KOPT-K1 (cell line): ENCODE measurements around the gene ARHGAP42.
"Not testable (repeated sequence)": the region's sequence is repeated elsewhere in the genome, so short reads cannot be mapped to it uniquely, and the experiment has no call there.

Source experiments
- H3K27ac ChIP-seq: fragments of 200-600 bp; sonication (generic); 2 replicates; pipeline ENCODE4 v1.5.1; 2016; ENCODE audit warnings: antibody characterized with exemption, mild to moderate bottlenecking, low read depth, low read length; ENCODE audit not compliant: poor library complexity, severe bottlenecking
- H3K36me3 ChIP-seq: fragments of 200-600 bp; sonication (generic); 2 replicates; pipeline ENCODE4 v1.5.1; 2017; ENCODE audit warnings: antibody characterized with exemption, mild to moderate bottlenecking, low read length, moderate library complexity; ENCODE audit not compliant: insufficient read depth
- H3K9me3 ChIP-seq: fragments of 200-600 bp; sonication (generic); 2 replicates; pipeline ENCODE4 v1.5.1; 2017; ENCODE audit warnings: antibody characterized with exemption, low read length, mild to moderate bottlenecking; ENCODE audit not compliant: insufficient read depth, poor library complexity, severe bottlenecking

Gene ARHGAP42

DNA sequence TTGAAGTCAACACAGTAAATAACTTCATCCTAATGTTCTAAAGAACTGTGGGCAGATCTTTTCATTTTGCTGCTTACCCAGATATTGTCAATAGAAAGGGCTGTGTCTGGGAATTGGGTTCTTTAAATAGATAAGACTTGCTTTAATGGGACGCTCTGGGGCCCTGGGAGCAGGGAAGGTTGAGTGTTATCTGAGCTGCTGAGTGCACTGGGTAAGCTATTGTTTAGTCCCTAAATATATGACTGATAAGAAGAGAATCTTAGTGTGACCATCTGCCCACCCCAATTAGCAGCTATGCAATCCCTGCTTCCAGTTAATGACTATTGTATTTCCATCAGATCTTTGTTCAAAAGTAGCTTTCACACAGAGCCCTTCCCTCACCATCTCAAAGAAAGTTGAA, 44.4 kb downstream of the ARHGAP42 start:
- H3K9me3 ChIP-seq: no peaks in the 10 kb centered on the region
- no peak overlapping the region for H3K27ac ChIP-seq
- no peaks in the 10 kb centered on the region for H3K36me3 ChIP-seq

DNA sequence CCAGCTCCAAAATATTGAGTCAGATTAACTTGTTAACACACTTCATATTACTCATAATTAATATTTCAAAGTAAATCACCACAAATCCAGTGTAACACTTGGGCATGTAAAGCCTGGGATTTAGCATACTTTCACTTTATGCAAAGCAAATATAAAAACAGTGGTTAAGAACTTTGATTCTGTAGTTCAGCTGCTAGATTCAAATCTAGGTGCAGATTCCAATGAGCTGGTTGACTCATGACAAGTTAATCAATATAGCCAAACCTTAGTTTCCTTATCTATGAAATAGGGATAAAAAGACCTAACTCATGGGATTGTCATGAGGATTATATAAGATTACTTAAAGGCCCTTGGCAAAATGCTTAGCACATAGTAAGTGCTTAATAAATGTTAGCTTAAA, 45.9 kb downstream of the ARHGAP42 start:
- Histone ChIP-seq H3K36me3 (no peaks in the 10 kb centered on the region), H3K9me3 (no peaks in the 10 kb centered on the region), H3K27ac (no peak overlapping the region)

DNA sequence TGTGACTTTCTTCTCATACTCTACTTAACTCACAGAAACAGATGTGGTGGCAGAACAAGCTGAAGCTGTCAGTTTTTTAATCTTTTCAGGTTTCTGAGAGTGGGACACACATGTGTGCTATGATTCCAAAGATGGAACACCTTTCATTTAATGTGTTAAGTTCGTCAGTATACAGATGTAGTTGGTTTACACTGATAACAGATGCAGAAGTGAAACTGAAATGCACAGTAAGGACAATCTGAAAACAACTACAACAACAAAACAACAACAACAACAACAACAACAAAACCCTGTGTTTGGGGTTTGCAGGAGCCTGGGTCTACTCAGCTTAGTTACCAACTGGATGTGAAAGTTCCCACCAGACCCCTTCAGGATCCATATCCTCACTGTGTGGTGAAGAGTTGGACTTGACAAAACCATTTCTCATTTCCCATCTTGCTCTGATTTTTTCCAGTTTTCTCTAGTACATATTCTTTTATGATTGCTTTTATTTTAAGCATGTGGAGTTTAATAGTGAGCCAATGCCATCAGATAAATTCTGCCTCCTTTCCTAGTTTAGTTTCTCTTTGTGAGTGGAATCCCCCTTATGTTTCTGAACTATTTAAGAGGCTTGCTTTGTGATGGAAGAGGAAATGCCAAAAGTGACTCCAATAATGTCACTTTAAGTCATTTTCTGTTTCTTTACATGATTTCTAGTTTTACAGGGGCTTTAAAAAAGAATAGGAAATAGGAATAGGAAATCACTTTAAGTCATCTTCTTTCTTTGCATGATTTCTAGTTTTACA, 47.8 kb downstream of the ARHGAP42 start:
- Histone ChIP-seq H3K27ac (no peak overlapping the region), H3K9me3 (no peaks in the 10 kb centered on the region), H3K36me3 (no peaks in the 10 kb centered on the region)

DNA sequence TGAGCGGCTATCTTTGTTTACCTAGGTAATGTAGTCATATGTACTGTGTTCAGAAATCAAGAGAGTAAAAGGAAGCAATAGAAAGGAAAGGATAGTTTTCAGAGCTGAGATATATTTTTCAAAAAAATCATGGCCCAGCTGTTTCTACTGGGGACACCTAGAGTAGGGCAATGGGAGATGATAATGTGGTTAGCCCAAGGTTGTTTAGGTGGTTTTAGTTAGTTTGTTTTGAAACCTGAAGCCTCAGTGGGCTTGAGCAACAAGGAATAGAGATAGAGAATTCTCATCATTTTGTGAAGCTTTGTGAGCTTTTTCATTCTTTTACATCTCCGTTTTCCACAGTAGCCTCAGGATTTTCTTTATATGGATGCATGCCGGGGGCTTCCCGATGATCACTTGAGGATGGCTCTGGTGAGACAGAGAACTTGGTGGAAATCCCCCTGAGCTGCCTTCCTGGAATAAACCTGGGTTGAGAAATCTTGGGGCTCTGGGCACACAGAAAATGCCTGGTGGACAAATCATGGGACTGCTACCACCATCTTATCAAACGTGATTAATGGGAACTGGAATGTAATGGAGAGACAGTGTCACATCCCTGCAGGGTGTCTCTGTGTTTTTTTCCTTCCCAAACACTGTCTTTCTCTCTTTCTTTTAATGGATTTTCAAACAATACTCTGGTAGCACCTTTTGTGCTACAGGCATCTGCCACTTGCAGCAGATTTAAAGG, 49.0 kb downstream of the ARHGAP42 start:
- Histone ChIP-seq H3K9me3 (no peaks in the 10 kb centered on the region), H3K27ac (no peak overlapping the region), H3K36me3 (no peaks in the 10 kb centered on the region)

DNA sequence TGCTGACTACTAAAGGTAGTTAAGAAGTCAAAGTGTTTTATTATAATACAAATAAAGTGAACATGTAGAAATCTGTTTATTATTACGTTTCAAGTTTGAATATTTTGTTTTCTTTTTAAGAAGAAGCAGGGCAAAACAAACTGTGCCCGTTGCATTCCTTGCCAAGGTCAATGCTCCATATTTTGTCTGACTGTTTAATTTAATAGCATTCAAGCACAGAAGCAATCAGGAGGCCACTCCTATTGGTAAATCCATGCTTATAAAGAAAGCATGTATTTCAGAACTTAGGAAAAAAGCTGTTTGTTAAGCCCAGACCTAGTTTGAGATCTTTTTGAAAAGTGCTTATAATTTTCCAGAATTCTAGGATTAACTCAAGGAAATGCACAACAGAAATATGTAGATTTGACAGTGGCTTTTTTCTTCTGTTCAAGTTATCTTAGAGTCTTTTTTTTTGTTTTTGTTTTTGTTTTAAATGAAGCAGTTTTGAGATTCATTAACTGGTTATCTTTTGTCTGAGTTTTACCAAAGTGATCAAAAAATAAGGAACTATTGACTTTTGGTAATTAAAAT, 51.7 kb downstream of the ARHGAP42 start:
- Histone ChIP-seq H3K9me3 (no peaks in the 10 kb centered on the region), H3K27ac (no peak overlapping the region), H3K36me3 (no peaks in the 10 kb centered on the region)

DNA sequence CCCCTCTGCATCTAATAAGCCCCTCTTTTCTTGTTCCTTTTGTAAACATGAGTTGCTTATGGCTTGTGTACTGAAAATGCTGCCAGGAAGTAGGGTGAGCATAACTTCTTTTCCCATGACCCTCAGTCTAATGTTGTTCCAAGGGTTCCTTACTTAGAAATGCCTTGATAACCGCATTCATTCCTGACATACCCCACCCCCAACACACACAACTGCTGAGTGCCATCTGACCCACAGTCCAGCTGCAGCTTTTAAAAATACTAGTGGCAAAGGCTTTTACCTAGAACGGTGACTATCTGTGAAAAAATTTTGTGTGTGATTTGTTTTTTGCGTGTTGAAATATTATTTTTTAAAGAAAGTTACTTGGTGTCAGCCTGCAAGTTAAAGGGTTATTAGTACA, 52.6 kb downstream of the ARHGAP42 start:
- no peaks in the 10 kb centered on the region for H3K9me3 ChIP-seq
- H3K36me3 ChIP-seq: no peaks in the 10 kb centered on the region
- no peak overlapping the region for H3K27ac ChIP-seq

DNA sequence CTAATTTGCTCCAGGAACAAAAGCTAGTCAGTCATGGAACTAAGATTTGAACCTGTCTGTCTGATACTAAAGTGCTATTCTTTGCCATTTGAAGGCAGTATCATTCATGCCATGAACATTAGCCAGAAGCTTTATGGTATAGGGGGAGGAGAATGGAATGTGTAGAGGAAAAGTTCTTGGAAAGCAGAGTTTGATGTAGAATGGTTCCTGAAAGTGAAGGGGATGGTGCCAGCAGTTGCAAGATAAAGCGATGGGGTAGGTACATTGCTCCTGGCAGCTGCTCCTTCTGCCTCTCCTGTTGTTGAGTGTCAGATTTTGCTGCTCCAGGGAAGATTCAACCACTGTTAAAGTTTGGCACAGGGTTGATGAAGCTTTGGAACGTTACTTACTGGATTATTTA, 53.4 kb downstream of the ARHGAP42 start:
- Histone ChIP-seq H3K27ac (no peak overlapping the region), H3K9me3 (no peaks in the 10 kb centered on the region), H3K36me3 (no peaks in the 10 kb centered on the region)

DNA sequence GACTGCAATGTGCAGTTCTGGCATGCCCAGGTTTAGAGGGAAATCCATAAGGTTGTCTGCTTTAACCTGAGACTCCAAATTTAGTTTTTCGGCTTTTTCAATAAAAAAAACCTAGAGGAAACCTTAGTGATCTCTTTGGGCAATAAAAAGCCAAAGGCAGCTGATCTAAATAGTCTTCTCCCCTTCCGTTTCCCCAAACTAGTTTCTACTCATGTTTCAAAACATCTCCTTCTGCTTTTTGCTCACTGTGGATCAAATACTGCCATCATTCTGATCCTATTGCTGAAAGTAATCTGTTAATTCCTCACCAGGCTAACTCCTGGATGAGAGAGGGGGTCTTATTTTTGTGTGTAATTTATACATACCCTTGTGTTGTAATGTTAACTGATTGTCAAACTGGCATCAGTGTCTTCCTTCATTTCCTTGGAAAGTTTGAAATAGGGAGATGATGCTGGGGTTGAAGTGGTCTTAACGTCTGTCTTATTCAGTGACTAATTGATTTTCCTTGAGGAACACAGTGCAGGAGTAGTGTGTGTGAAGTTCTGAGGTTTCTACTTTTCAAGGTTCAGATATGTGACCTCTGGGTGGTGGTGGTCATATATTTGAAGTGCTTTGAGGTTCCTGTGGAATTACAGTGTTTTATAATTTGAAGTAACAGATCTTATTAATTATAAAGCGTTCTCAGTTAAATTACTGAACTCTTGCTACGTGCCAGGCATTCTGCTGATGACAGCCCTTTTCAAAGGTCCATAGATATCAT, 55.0 kb downstream of the ARHGAP42 start:
- Histone ChIP-seq H3K27ac (no peak overlapping the region), H3K36me3 (no peaks in the 10 kb centered on the region), H3K9me3 (no peaks in the 10 kb centered on the region)

DNA sequence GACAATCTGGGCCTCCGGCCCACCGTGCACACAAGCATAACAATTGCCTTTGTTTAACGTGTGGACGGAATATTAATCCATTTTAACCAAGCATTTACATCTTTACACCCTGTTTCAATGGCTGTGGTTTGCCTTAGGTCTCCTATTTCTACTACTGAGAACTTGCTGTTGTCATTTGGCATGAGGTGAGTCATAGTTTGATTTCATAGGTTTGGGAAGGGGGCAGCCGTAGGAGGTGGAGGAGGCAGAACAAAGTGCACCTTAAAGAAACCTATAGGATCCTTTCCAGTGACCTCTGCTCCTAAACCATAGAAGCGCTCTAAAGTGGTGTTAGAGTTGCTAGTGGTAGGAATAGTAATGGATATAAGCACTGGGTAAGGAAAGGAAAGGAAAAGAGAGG, 59.4 kb downstream of the ARHGAP42 start:
- Histone ChIP-seq H3K27ac (no peak overlapping the region), H3K9me3 (peaks cover 13% of the 10 kb centered on the region), H3K36me3 (no peaks in the 10 kb centered on the region)

DNA sequence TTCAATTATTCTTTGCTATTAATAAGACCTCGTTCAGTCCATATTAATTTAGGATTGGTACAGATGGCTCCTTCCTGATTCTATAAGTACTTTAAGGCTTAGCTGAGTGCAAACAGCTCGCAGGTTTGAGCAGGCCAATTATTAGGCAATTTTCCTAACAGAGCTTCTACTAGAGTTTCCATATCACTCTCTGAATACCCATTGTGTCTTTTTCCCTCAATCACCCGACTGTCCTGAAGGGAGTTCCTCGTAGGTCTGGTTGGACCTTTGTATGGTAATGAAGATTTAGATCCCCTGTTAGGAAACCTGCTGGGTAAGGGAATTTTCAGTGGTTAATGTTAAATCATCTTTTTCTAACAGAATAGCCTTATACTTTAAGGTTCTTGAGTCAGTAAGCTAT, 61.1 kb downstream of the ARHGAP42 start:
- no peak overlapping the region for H3K27ac ChIP-seq
- H3K9me3 ChIP-seq: peaks cover 13% of the 10 kb centered on the region
- H3K36me3 ChIP-seq: no peaks in the 10 kb centered on the region

DNA sequence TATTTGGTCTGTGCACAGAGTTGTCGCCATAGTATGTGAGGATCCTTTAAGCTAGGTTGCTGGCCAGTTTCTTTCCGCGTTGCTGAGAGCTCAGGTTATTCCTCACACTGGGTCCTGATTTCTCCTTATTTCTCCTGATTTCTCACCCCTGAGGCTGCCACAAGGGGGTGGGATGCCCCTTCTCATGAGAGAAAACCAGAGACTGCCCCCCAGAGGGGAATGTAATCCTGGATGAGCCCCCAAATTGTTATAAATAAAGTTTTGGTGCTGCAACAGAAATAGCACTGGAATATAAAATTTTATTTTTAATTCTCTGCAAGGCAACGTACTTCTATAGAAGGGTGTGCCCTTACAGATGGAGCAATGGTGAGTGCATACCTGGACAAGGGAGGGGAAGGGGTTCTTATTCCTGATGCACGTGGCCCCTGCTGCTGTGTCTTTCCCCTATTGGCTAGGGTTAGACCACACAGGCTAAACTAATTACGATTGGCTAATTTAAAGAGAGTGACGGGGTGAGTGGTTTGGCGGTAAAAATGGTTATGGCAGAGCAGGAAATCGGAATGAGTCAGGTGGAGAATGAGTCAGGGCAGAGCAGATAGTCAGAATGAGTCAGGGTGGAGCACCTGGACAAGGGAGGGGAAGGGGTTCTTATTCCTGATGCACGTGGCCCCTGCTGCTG, 62.9 kb downstream of the ARHGAP42 start:
- H3K36me3 ChIP-seq, H3K27ac ChIP-seq: not testable (repeated sequence)
- peaks cover 13% of the 10 kb centered on the region for H3K9me3 ChIP-seq

DNA sequence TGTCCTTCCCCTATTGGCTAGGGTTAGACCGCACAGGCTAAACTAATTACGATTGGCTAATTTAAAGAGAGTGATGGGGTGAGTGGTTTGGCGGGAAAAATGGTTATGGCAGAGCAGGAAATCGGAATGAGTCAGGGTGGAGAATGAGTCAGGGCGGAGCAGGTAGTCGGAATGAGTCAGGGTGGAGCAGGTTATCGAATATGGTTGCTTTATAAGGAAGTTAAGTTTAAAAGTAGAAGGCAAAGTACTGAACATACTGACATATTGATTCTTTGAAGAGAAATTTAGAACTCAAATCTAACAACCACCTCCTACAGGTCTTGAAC, 63.4 kb downstream of the ARHGAP42 start:
- not testable (repeated sequence) for H3K36me3 ChIP-seq, H3K27ac ChIP-seq
- peaks cover 13% of the 10 kb centered on the region for H3K9me3 ChIP-seq

DNA sequence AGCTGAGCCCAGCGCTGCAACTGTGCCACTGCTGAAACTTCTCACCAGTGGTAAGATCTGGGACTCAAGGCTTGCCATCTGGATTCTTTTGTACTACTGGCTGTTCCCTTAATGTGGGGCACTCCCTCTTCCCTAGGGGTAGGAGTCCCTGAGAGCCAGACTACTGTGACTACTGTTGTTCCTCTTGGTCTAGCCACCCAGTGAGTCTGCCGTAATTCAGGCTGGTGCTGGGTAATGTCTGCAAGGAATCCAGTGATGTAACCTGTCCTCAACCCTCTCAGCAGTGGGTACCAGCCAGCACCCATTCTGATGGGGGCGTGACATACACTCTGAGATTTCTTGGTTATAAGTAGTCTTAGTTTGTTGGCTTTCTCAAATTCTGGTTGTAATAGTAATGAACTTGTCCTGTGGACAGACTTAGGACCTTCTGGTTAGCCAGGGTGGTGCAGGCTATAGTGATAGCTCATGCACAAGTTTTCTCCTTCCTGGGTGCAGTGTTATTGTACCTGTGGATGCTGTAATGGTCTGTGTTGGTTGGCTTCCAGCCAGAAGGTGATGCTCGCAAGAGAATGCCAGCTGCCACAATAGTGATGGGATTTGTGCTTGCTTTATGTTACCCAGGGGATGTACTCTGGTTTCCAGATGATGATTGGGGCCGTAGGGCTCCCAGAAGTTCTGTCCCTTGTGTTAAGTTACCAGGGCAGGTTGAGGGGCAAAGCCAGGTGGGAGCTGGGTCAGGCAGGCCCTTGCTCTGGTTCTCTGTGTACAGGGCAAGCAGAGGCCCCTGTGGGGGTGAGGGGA, 65.5 kb downstream of the ARHGAP42 start:
- Histone ChIP-seq H3K9me3 (peaks cover 13% of the 10 kb centered on the region), H3K27ac (no peak overlapping the region), H3K36me3 (no peaks in the 10 kb centered on the region)

DNA sequence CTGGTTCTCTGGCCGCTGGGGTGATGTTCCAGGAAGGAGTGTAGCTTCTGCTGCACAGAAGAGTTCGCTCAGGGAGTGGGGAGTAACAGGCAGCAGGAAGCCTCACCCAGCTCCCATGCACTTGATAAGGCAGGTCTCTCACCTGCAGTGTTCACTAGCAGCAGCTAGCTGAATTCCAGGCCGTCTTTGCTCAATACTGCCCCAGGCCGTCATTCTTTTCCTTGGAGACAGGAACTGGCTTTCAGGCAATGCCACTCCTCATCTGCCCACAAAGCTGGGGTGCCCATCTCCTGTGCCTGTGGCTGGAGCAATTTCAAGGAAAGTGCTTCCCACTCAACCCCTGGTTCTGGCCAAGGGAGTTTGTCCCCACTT, 66.1 kb downstream of the ARHGAP42 start:
- no peak overlapping the region for H3K27ac ChIP-seq
- no peaks in the 10 kb centered on the region for H3K36me3 ChIP-seq
- H3K9me3 ChIP-seq: peaks cover 13% of the 10 kb centered on the region
